ENCODE measurements around the gene ADGRG4.
"Not testable (repeated sequence)": the region's sequence is repeated elsewhere in the genome, so short reads cannot be mapped to it uniquely, and the experiment has no call there.

Gene ADGRG4, protein sequence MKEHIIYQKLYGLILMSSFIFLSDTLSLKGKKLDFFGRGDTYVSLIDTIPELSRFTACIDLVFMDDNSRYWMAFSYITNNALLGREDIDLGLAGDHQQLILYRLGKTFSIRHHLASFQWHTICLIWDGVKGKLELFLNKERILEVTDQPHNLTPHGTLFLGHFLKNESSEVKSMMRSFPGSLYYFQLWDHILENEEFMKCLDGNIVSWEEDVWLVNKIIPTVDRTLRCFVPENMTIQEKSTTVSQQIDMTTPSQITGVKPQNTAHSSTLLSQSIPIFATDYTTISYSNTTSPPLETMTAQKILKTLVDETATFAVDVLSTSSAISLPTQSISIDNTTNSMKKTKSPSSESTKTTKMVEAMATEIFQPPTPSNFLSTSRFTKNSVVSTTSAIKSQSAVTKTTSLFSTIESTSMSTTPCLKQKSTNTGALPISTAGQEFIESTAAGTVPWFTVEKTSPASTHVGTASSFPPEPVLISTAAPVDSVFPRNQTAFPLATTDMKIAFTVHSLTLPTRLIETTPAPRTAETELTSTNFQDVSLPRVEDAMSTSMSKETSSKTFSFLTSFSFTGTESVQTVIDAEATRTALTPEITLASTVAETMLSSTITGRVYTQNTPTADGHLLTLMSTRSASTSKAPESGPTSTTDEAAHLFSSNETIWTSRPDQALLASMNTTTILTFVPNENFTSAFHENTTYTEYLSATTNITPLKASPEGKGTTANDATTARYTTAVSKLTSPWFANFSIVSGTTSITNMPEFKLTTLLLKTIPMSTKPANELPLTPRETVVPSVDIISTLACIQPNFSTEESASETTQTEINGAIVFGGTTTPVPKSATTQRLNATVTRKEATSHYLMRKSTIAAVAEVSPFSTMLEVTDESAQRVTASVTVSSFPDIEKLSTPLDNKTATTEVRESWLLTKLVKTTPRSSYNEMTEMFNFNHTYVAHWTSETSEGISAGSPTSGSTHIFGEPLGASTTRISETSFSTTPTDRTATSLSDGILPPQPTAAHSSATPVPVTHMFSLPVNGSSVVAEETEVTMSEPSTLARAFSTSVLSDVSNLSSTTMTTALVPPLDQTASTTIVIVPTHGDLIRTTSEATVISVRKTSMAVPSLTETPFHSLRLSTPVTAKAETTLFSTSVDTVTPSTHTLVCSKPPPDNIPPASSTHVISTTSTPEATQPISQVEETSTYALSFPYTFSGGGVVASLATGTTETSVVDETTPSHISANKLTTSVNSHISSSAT (N-terminal part only)

DNA sequence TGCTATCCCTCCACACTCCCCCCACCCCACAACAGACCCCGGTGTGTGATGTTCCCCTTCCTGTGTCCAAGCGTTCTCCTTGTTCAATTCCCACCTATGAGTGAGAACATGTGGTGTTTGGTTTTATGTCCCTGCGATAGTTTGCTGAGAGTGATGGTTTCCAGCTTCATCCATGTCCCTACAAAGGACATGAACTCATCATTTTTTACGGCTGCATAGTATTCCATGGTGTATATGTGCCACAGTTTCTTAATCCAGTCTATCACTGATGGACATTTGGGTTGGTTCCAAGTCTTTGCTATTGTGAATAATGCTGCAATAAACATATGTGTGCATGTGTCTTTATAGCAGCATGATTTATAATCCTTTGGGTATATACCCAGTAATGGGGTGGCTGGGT, at the start of gene ADGRG4:
TSS of gene ADGRG4 (plus strand) at position 243 of the 400 bp plus-strand sequence. CDS start 7,815 bp downstream, outside the sequence.
- not testable (repeated sequence) for DNase-seq (ENCODE audit: low read depth, low spot score)

DNA sequence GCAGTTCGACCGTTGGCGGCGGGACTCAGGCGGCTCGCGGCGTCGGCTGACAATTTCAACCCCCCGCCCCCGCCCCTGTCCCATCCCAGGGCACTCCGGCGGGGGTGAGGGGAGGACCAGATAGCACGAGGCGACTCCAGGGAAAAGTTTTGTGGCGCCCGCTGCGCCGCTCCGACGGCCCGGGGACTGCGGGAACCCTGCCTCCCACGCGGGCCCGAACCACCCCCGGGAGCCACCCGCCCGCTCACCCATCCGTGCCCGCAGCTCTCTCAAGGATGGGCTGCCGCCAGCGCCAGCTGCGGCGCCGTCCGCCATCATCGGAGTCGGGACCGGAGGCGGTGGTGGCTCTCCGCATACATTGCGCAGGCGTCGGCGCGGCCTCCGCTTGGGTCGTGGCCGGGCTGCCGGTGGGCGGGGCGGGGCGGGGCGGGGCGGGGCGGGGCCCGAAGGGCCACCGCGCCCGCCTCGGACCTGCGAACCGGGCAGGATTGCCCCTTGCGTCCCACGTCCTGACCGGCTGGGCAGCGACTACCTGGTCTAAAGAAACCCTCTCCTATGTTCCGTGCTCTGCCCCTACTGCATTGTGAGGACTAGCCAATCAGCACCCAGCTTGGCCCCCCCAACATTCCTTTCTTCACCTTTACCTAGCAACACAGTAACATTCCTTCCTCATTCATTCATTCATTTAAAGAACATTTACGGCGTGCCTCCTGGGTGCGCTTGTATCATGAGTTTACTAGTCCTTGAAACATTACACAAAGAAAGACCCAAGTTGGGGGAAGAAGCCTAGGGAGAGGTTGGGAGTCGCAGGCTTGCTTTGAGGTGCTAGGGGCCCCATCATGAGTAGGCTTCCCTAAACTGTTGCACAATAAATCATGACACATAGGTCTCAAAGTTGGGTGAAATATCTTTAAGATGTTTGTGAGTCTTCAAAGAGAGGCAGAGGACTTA, 49.4 kb upstream of the ADGRG4 start, which contains the start of gene MAP7D3:
TSS of gene MAP7D3 (minus strand) at position 360 of the 951 bp plus-strand sequence. CDS start at position 318, 42 bp downstream.
- DNase-seq (ENCODE audit: low read depth, low spot score), result peak; percentile 73

DNA sequence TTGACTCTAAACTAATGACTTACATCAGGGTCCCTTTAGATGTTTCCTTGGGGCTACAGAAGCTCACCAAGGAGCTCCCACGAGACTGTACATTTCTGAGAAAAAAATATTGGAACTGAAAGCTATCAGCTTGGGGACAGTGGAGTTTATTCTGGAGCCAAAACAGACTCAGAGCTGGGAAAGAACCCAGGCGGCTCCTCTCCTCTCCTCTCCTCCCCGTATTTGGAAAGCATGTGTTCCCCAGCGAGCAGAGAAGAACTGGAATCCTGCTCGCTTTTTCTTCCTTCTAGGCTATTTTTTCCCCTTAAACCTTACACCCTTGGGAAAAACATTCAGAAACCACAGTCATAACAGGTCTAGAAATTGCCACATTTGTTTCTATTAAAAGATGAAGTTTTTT, 45.2 kb upstream of the ADGRG4 start:
- no peak for DNase-seq (ENCODE audit: low read depth, low spot score)

DNA sequence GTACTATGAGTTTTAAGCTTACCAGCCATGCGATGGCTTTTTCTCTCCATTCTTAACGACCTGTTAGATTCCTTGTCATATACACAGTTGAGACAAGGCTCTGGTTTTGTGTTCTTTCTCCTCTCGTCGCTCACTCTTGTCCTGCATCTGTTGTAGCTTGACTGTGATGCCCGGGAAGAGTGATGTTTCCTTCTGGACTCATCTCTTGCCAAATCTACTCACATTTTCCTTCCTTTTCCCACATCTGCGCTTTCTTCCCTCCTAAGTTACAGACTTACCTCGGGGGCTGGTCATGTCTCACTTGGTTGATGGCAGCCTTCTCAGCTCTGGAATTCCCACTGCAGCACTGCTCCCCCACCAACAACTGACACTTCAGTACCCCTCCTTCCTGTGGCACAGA, 44.7 kb upstream of the ADGRG4 start:
- DNase-seq (ENCODE audit: low read depth, low spot score), result no peak

DNA sequence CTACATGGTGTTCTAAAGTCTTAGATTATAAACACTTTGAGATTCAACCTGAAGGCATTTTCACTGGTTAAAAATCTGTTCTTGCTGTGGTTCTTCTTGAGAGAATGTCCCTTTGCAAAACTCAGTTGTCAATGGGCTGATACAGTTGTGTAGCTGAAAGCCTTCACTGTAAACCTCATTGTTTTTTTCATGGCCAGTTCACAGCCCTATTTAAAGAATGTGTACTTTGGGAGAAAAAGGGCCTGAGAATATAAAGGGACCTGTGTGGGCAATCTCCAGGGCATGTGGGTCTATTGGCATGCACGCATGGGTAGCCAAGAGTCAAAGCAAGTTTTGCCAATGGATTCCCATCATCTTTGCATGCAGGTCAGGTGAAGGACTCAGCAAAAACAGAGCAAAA, 41.8 kb upstream of the ADGRG4 start:
- no peak for DNase-seq (ENCODE audit: low read depth, low spot score)

DNA sequence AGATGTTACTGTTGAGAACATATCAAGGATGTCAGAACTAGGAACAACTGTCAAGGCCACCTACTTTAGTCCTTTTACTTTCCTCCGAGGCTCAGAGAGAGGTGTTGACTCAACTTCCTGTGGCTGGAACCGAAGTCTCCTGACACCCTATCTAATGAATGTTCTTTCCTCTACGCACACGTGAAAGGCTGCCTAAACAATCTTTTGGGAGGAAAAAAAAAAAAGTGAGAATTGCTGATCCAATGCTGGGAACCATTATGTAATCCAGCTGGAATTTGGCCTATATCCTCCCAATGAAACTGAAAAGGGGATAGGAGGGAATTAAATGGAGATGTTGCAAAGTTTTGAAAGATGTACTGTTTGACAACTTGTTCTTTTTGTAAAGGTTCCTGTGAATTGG, 41.2 kb upstream of the ADGRG4 start:
- DNase-seq (ENCODE audit: low read depth, low spot score), result no peak

DNA sequence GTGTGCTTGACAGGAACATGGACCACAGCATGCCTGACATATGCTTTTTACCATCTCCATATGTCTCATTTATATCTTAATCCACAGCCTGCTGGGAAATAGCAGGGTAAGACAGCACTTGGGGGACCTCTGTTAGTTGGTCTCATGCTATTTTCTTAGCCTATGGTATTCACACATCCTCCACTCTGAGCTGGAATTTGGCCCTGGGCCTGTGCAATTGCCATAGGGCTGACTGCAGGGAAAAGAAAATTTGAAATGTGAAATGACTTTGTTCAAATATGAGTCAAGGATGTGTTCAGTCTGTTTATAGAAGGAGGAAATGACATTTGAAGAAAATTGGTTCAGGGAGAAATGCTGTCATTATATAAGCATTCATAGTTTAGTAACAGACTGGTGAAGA, 40.0 kb upstream of the ADGRG4 start:
- DNase-seq (ENCODE audit: low read depth, low spot score), result no peak

DNA sequence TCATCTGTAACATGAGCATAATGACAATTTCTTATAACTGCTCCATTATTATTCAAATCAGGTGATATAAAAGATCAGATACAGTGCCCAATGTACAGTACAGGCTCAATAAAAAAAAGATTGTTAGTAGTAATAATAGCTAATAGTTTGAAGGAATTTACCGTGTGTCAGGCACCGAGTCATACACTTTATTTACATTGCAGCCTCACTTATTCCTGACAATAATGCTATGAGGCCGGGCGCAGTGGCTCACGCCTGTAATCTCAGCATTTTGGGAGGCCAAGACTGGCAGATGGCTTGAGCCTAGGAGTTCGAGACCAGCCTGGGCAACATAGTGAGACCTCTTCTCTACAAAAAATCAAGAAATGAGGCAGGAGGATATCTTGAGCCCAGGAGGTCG, 39.4 kb upstream of the ADGRG4 start:
- no peak for DNase-seq (ENCODE audit: low read depth, low spot score)

DNA sequence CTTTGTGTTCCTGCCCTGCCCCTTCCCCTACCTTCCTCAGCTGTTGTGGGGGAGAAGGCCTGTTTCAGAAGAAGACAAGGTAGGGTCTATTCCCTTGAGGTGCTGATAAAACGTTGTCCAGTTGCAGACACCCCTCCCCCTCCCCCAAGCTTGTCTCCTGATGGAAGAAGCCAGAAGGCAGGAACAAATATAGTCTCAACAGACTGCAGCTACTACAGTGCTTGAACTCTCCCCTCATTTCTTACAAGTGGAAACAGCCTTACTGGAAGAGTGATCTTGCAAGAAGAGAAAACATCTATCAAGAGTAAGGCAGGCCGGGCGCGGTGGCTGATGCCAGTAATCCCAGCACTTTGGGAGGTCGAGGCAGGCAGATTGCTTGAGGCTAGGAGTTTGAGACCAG, 38.5 kb upstream of the ADGRG4 start:
- no peak for DNase-seq (ENCODE audit: low read depth, low spot score)

DNA sequence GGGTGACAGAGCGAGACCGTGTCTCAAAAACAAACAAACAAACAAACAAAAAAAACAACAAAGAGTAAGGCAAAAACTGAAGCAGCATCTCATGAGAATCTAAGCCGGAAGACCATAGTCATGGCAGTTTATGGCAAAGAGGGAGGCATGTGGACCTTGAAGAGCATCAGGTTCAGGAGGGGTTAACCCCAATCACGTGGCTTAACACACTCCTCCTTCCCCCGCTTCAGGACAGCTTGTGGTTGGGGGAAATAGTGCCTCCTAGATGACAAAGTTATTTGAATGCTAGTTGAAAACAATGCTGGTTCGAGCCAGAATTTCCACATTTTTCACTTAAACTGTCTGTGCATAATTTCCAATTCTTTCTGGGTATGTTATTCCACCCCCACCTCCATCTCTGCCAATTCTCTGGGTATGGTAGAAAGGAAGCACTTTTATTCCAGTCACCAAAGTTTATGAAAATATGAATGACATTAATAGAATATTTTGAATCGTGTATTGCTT, 37.9 kb upstream of the ADGRG4 start:
- DNase-seq (ENCODE audit: low read depth, low spot score), result no peak

DNA sequence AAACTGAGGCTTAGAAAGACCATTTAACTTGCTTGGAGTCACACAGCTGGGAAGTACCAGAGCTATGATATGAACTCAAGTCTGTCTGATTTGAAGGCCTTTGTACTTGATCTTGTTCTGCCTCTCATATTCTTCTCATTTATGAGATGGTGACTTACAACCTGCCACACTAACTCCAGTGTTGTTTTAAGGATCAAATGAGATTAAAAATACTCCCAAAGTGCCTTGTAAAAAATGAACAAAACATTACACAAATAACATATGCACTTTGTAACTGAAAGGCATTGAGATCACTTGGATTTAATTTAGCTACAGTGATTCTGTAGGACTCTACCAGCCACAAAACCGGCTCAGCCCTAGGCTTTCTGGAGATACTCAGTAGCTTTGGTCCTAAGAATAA, 33.9 kb upstream of the ADGRG4 start:
- no peak for DNase-seq (ENCODE audit: low read depth, low spot score)

DNA sequence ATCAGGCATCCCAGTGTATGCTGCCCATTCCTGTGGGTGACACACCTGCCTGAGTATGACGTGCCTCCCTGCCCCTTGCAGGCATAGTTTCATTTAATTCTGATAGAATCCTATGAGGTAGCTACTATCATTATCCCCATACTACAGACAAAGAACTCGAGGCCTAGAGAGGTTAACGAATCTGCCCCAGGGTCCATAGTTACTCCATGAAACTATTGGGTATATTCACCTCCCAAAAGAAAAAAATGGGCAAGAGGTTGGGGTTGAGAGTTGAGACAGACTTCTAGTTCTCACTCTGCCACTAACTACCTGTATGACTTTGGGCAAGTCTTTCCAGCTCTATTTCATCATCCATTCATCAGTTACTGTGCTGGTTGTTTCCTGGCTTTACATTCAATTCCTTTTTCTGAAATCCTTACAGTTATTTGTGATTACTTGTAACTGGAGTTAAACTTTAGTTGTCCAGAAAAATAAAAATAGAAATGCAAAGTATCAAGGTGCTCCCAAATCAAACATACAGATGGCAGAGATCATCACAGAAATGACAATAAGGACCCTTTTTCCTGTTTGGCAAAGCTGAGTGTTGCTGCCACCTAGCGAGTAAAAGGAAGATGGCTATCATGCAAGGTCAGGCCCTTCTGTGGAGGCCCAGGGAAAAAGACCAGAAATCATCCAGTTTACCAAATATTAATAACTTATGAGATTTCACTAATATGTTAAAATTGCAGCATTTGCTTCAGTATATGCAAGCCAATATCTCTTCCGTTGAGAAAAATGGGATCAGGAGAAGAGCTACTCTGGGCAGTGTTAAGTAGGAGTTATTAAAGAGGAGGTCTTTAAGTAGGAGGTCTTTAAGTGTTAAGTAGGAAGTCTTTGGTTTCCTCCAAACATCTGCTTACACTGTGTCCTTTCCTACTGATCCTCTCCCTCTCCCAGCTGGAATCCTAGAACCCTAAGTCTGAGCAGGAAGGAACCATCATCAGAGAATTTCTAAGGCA, 32.4 kb upstream of the ADGRG4 start:
- peak; percentile 19 for DNase-seq (ENCODE audit: low read depth, low spot score)

DNA sequence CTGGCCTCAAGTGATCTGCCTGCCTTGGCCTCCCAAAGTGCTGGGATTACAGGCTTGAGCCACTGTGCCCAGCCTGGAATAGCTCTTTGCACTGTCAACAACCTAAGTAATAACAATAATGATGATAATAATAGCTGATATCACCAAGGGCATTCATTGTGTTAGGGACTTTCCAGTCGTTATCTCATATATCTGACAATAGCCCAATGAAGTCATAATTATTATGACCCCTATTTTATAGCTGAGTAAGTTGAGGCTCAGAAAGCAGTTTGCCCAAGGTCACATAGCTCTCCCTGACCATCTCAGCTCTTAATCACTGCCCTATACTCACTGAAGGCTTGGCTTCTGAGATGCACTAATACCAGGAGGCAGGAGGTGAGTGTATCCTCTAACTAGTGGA, 30.8 kb upstream of the ADGRG4 start:
- DNase-seq (ENCODE audit: low read depth, low spot score), result no peak

DNA sequence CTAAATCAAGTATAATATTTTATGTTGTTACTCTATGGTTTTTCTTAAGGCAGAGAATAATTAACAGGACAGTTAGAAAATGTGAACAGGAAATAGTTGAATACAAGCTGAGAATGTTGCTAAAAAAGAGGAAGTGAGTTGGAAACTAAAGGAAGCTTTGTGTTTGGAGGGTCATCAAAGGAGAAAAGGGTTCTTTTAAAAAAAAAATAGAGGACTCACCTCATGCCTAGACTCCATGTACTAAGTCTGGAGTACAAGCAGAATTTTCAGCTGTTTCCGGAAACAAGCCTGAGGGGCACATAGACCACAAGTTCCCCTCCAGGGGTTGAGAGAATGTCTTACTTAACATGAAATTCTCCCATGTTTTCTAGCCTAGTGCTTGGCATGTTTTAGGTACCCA, 29.5 kb upstream of the ADGRG4 start:
- DNase-seq (ENCODE audit: low read depth, low spot score), result no peak

DNA sequence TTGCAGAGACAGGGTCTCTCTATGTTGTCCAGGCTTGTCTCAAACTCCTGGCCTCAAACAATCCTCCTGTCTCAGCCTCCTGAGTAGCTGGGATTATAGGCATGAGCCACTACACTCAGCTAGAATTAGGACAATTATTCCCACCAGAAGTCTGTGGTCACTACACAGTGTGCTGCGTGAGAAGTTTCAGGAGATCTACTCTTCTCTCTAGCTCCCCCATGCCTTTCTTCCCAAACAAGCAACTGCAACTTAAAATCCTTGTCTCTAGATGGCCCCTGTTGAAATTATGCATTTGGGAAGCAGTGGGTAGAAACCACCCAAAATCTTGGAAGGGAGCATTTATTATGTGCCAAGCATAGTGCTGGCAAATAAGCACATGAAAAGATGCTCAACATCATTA, 28.4 kb upstream of the ADGRG4 start:
- no peak for DNase-seq (ENCODE audit: low read depth, low spot score)

DNA sequence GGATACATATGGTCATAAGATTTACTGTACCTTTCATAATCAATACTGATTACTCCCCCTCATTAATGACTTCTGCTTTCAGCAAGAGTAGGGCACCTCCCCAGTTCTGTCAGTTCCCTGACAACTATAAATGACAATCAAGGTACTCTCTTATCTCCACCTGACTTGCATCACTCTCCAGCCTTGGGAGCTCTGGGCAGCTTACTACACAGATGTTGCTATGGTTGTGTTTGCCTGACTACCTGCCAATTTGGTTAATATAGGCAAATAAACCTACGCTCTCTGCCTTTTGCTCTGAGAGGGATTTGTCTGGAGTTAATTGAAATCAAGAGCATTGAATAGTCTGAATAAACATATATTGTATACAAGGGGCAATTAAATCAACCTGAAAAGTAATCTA, 26.8 kb upstream of the ADGRG4 start:
- DNase-seq (ENCODE audit: low read depth, low spot score), result no peak

DNA sequence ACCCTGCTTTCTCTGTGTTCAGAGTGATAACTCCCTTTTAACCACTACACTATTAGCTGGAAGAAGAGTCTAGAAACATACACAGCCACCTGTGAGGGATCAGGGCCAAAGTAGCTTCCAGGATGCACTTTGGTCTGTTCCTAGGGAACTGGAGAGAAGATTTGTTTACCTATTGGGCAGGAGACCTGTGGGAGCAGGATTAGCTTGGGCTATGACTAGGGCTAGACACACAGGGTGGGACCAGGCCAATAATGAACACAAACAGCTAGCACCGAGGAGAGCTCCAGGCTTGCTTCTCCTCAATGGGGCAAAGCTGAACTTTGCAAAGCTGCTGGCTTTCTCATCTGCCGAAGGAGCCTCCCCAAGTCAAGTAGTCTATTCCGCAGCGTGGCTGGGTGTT, 25.2 kb upstream of the ADGRG4 start:
- peak; percentile 18 for DNase-seq (ENCODE audit: low read depth, low spot score)

DNA sequence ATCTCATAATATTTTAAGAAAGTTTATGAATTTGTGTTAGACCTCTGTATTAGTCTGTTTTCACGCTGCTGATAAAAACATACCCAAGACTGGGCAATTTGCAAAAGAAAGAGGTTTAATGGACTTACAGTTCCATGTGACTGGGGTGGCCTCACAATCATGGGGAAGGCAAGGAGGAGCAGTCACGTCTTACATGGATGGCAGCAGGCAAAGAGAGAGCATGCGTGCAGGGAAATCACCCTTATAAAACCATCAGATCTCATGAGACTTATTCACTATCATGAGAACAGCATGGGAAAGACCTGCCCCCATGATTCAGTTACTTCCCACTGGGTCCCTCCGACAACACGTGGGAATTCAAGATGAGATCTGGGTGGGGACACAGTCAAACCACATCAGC, 14.4 kb upstream of the ADGRG4 start:
- not testable (repeated sequence) for DNase-seq (ENCODE audit: low read depth, low spot score)

DNA sequence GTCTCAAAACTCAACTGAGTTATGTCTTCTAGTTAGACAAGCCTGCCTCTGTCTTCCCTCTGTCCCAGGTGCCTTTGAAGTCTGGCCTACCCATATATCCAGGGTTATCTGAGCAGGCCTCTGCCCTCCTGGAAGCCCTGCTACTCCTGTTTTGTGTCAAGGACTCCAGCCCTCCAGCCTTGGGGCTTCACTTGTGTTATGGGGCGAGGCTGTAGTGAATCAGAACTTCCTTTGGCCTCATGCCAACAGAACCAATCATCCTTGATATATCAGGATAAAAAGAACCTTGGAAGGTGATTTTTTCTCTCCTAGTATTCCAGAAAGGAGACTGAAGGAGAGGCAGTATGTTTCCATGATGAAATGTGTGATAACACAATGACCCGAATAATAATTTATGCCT, 8.9 kb upstream of the ADGRG4 start:
- DNase-seq (ENCODE audit: low read depth, low spot score), result no peak

Measured in ELF-1 (cell line).